ENCODE data around the gene STK38L.

The STK38L gene

DNA sequence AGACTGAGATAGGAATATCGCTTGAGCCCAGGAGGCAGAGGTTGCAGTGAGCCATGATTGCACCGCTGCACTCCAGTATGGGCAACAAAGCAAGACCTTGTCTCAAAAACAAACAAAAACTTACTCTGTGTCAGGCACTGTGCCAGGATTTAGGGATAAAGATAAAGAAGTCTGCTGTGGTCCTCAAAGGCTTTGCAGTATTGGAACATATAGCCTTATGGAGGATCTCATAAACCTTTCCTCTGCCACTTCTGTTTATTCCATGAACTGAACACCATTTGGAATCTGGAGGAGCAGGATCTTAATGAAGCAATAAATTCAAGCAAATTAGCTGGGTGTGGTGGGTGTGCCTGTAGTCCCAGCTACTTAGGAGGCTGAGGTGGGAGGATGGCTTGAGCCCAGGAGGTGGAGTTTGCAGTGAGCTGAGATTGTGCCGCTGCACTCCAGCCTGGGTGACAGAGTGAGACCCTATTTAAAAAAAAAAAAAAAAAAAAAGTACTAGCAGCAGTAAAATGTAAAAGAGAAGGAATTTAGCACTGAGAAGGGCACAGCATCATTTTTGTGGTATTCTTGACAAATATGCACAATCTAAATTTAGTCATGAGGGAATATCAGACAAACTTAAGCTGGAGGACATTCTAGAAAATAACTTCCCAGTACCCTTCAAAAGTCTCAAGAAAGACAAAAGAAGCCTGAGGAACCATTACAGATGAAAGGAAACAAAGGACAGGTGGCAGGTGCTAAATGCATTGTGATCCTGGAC lies 115.7 kb downstream of the STK38L start:
- DNase-seq, result no peak

DNA sequence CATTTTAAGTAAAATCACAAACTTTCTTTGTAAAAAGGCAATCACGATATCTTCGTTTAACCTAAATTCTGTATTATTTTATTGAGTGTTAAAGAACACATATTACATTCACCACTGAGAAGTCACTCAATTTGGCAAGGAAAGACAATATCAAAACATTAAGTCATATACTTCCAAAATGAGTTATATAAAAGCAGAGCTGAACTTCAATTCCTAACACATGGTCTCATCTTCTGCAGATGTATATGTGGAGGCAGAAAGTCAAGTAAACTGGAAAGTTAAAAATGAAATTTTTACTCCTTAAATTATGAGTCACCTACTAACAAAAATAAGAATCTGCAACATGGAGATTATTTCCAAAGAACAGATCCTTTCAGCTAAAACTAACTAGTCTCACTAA lies 117.3 kb downstream of the STK38L start:
- no peak for DNase-seq

DNA sequence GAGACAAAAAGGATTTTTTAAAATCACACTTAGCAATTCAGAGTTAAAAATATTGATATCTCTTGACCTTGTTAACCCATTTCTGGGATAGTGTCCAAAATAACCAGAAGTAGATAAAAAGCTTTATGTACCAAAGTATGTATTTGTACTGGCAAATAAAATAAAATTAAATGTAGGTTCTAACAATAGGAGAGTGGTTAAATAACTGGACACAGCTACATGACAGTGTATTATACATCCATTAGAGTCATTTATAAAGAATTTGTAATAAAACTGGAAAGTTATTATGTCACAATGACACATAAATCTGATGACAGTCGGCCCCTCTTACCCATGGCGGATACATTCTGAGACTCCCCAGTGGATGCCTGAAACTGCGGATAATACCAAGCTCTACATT lies 122.5 kb downstream of the STK38L start:
- DNase-seq, result no peak

DNA sequence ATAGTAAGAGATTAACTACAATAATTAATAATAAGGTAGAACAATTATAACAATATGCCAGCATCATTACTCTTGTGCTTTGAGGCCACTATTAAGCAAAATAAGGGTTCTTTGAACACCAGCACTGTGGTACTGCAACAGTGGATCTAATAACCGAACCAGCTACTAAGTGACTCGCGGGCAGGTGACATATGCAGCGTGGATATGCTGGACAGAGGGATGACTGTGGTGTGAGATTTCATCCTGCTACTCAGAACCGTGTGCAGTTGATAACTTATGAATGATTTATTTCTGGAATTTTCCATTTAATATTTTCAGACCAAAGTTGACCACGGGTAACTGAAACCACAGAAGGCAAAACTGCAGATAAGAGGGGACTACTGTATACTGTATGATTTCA lies 123.0 kb downstream of the STK38L start:
- no peak for DNase-seq
